GM23338 (cell line): ENCODE measurements around the gene TSHZ3. TPM values are rescaled to one million over a fixed set of nuclear protein-coding genes. Genes with fewer than 3 reads are reported as not detected.
A peak's percentile ranks its signal among the peaks of the same experiment; 100 is the strongest.

Source experiments
- ATAC-seq: fragments of 200-7000 bp; cut with Tn5 transposase; 3 replicates; pipeline ENCODE4 v1.9.1; 2020
- DNase-seq: peaks from one replicate; pipeline ENCODE4 v3.0.0-alpha.2; 2015; ENCODE audit warnings: low spot score
- H2AFZ ChIP-seq: fragments of 200-600 bp; sonication (generic); 2 replicates; pipeline ENCODE4 v1.8.0; 2016; ENCODE audit warnings: antibody characterized with exemption, mild to moderate bottlenecking, moderate library complexity
- H3F3A ChIP-seq: fragments of 200-600 bp; sonication (generic); replicated peaks from 2 replicates; pipeline ENCODE4 v1.8.0; 2017; ENCODE audit warnings: antibody characterized with exemption, mixed run types, low read depth
- H3K27ac ChIP-seq: fragments of 200-600 bp; sonication (generic); 2 replicates; pipeline ENCODE4 v1.6.1; 2016; ENCODE audit warnings: low read depth
- H3K27me3 ChIP-seq: fragments of 200-600 bp; sonication (generic); 2 replicates; pipeline ENCODE4 v1.8.0; 2016; ENCODE audit warnings: mild to moderate bottlenecking, mixed run types, moderate library complexity; ENCODE audit not compliant: insufficient read depth
- H3K36me3 ChIP-seq: fragments of 200-600 bp; sonication (generic); 2 replicates; pipeline ENCODE4 v1.8.0; 2016; ENCODE audit warnings: mild to moderate bottlenecking; ENCODE audit not compliant: insufficient read depth
- H3K4me1 ChIP-seq: fragments of 200-600 bp; sonication (generic); 2 replicates; pipeline ENCODE4 v1.8.0; 2016; ENCODE audit warnings: mild to moderate bottlenecking, moderate library complexity; ENCODE audit not compliant: insufficient read depth
- H3K4me2 ChIP-seq: fragments of 200-600 bp; sonication (generic); 2 replicates; pipeline ENCODE4 v1.7.1; 2017; ENCODE audit warnings: mixed run types
- H3K4me3 ChIP-seq: fragments of 200-600 bp; sonication (generic); 2 replicates; pipeline ENCODE4 v1.6.1; 2016; ENCODE audit warnings: mixed run types
- H3K79me2 ChIP-seq: fragments of 200-600 bp; sonication (generic); replicated peaks from 2 replicates; pipeline ENCODE4 v1.8.0; 2017; ENCODE audit warnings: mild to moderate bottlenecking; ENCODE audit not compliant: insufficient read depth
- H3K9me2 ChIP-seq: fragments of 200-600 bp; sonication (generic); 2 replicates; pipeline ENCODE4 v1.8.0; 2017; ENCODE audit not compliant: insufficient read depth
- H4K20me1 ChIP-seq: fragments of 200-600 bp; sonication (generic); replicated peaks from 2 replicates; pipeline ENCODE4 v1.8.0; 2017; ENCODE audit warnings: mild to moderate bottlenecking; ENCODE audit not compliant: insufficient read depth
- H3K27ac Mint-ChIP-seq: 2 replicates; pipeline ENCODE4 v1.8.0; 2020; ENCODE audit warnings: inconsistent platforms, mild to moderate bottlenecking, moderate library complexity, mixed read lengths
- H3K27me3 Mint-ChIP-seq: 3 replicates; pipeline ENCODE4 v1.8.0; 2022; ENCODE audit warnings: low read depth, mild to moderate bottlenecking, moderate library complexity, mixed read lengths, inconsistent platforms; ENCODE audit not compliant: insufficient read depth, poor library complexity
- H3K36me3 Mint-ChIP-seq: 3 replicates; pipeline ENCODE4 v1.8.0; 2021; ENCODE audit warnings: low read depth, mild to moderate bottlenecking, inconsistent platforms, moderate library complexity, mixed read lengths
- H3K4me1 Mint-ChIP-seq: 3 replicates; pipeline ENCODE4 v1.8.0; 2020; ENCODE audit warnings: mild to moderate bottlenecking, inconsistent platforms, mixed read lengths
- H3K4me3 Mint-ChIP-seq: 3 replicates; pipeline ENCODE4 v1.8.0; 2021; ENCODE audit warnings: moderate library complexity, mild to moderate bottlenecking, inconsistent platforms, mixed read lengths
- H3K9me3 Mint-ChIP-seq: 3 replicates; pipeline ENCODE4 v1.8.0; 2020; ENCODE audit warnings: moderate library complexity, mild to moderate bottlenecking, inconsistent platforms, mixed read lengths
- CREB1 ChIP-seq: fragments of 250-450 bp; sonication (Bioruptor Pico); IDR thresholded peaks from 2 replicates; pipeline ENCODE4 v1.5.0; 2020; ENCODE audit warnings: low read depth, mild to moderate bottlenecking, moderate library complexity
- CTCF ChIP-seq, 2 experiments: fragments of 200-600 bp in 1 of 2; sonication (generic) in 1 of 2; conservative IDR thresholded peaks; 2 replicates each; pipeline versions ENCODE4 v1.5.1 to v1.6.1; 2016 to 2017; ENCODE audit warnings: antibody characterized with exemption in 2 of 2, low read depth in 2 of 2, mild to moderate bottlenecking in 2 of 2, moderate library complexity in 1 of 2
- EZH2phosphoT487 ChIP-seq: fragments of 200-600 bp; sonication (generic); IDR thresholded peaks from one replicate; pipeline ENCODE4 v1.8.1; 2018; ENCODE audit warnings: antibody characterized with exemption; ENCODE audit not compliant: unreplicated experiment
- JUNB ChIP-seq: IDR thresholded peaks from one replicate; pipeline ENCODE4 v1.6.1; 2016; ENCODE audit warnings: antibody characterized with exemption; ENCODE audit not compliant: unreplicated experiment
- REST ChIP-seq: IDR thresholded peaks from one replicate; pipeline ENCODE4 v1.6.1; 2018; ENCODE audit warnings: antibody characterized with exemption; ENCODE audit not compliant: unreplicated experiment
- ZNF114 ChIP-seq: fragments of 250-450 bp; sonication (Bioruptor Pico); IDR thresholded peaks from 2 replicates; pipeline ENCODE4 v1.5.0; 2020; ENCODE audit warnings: mild to moderate bottlenecking, moderate library complexity
- ZNF331 ChIP-seq: fragments of 250-450 bp; sonication (Bioruptor Pico); IDR thresholded peaks from 2 replicates; pipeline ENCODE4 v1.5.0; 2020; ENCODE audit warnings: low read depth, mild to moderate bottlenecking, moderate library complexity
- ZNF462 ChIP-seq: fragments of 250-450 bp; sonication (Bioruptor Pico); IDR thresholded peaks from 2 replicates; pipeline ENCODE4 v1.5.0; 2020; ENCODE audit warnings: mild to moderate bottlenecking, moderate library complexity
- polyA plus RNA-seq: library from polyadenylated mRNA; unstranded; fragments of >200 nt; fragmentation: Nextera tagmentation; extraction: Ambion mirVana; gene quantifications from 2 replicates; pipeline ENCODE4 v1.2.1, GENCODE V29; 2016
- total RNA-seq: library from RNA; depleted of rRNA; stranded (reverse); fragments of >200 nt; shearing (Covaris generic); gene quantifications from 2 replicates; pipeline ENCODE4 v1.2.3, GENCODE V29; 2014

The TSHZ3 gene
- total and polyA plus RNA-seq, 2 experiments from 2014 or later: 3.8 to 8.9 TPM

DNA sequence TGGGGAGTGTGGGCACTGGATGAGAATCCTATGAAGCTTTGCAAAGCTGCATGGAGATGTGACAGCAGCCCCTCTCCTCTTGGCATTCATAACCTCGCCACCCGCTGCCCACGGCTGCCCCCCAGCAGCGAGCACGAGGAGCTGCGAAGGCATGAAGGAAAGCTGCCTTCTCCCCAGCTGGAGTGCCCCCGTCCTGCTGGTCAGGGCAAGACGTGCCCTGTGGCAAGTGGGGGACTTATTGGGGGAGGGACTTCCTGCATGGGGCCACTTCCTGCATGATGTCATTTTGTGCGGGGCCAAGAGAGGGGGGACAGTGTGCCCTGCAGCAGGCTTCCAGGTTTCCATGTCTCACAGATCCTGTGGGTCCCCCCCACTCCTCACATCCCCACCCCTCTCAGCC lies 85.9 kb downstream of the TSHZ3 start:
- Mint-ChIP-seq H3K36me3 (no peaks in the 10 kb centered on the region; the same call in 2 of the 3 replicates), H3K27ac (no peak overlapping the region), H3K9me3 (no peaks in the 10 kb centered on the region), H3K4me3 (no peak overlapping the region), H3K4me1 (peaks cover 25% of the 10 kb centered on the region), H3K27me3 (peaks cover 7% of the 10 kb centered on the region)
- no peak; the same call in 2 of the 3 replicates for ATAC-seq
- H3K36me3 ChIP-seq: no peaks in the 10 kb centered on the region
- 0 out of 2 replicates have a peak overlapping the region, but pooled peaks have one; percentile 11 for H2AFZ ChIP-seq
- H3K4me1 ChIP-seq: no peaks in the 10 kb centered on the region; the same call in 1 of the 2 replicates
- peaks cover 4% of the 10 kb centered on the region; the same call in 1 of the 2 replicates for H3K9me2 ChIP-seq
- DNase-seq: no peak
- H3K4me2 ChIP-seq: no peak overlapping the region
- no peaks in the 10 kb centered on the region for H3K79me2 ChIP-seq
- no peaks in the 10 kb centered on the region for H3F3A ChIP-seq
- no peak overlapping the region for H3K4me3 ChIP-seq
- no peaks in the 10 kb centered on the region for H3K27me3 ChIP-seq
- no peaks in the 10 kb centered on the region for H4K20me1 ChIP-seq
- TF ChIP-seq ZNF114: no peak
- no peak for TF ChIP-seq REST
- TF ChIP-seq ZNF462 (CRISPR knock-in tag): no peak
- no peak for TF ChIP-seq EZH2phosphoT487
- TF ChIP-seq CTCF (conservative IDR thresholded peaks at IDR 0.05; ENCODE audit: low read depth in 2 of 2): 0 out of 4 replicates have a peak, but pooled peaks of 1 of the 2 experiments have one; percentile 7
- no peak for TF ChIP-seq ZNF331 (CRISPR knock-in tag)
- no peak for TF ChIP-seq CREB1 (CRISPR knock-in tag)
- no peak for TF ChIP-seq JUNB
- H3K27ac ChIP-seq: no peak overlapping the region
